GM11168 (cell line): ENCODE measurements around the gene BAIAP2.

ENCODE experiments used
- in situ Hi-C: fragments of 300-500 bp; cut with MboI; formaldehyde crosslinking; loops from one replicate; pipeline ENCODE4 v1.12.0; 2022; ENCODE audit warnings: low sequenced_read_pairs; ENCODE audit not compliant: unreplicated experiment

The BAIAP2 gene

GRCh38 chr17:81049372-81049911 lies 14.5 kb downstream of the BAIAP2 start:
- in situ Hi-C loops: no loop called here

- in situ Hi-C loops: no loop called here
These were observed 15.1 kb downstream of the BAIAP2 start for GRCh38 chr17:81049973-81050551.

GRCh38 chr17:81050645-81051625 lies 16.0 kb downstream of the BAIAP2 start:
- in situ Hi-C loops: no loop called here

- in situ Hi-C loops: no loop called here
These were observed 17.4 kb downstream of the BAIAP2 start for GRCh38 chr17:81052199-81052997.

- in situ Hi-C loops: no loop called here
These were observed 18.4 kb downstream of the BAIAP2 start for GRCh38 chr17:81053041-81053970.

- in situ Hi-C loops: no loop called here
These were observed 19.4 kb downstream of the BAIAP2 start for GRCh38 chr17:81054308-81054707.

GRCh38 chr17:81054881-81055370 lies 20.0 kb downstream of the BAIAP2 start:
- in situ Hi-C loops: no loop called here

- in situ Hi-C loops: no loop called here
These were observed 21.4 kb downstream of the BAIAP2 start for GRCh38 chr17:81056312-81056711.

- in situ Hi-C loops: no loop called here
These were observed 22.3 kb downstream of the BAIAP2 start for GRCh38 chr17:81057079-81057730.

GRCh38 chr17:81057777-81058176 lies 22.8 kb downstream of the BAIAP2 start:
- in situ Hi-C loops: no loop called here

GRCh38 chr17:81058263-81058871 lies 23.4 kb downstream of the BAIAP2 start:
- in situ Hi-C loops: no loop called here

GRCh38 chr17:81059026-81059425 lies 24.1 kb downstream of the BAIAP2 start:
- in situ Hi-C loops: no loop called here

GRCh38 chr17:81060416-81060815 lies 25.5 kb downstream of the BAIAP2 start:
- in situ Hi-C loops: no loop called here

GRCh38 chr17:81061027-81061735 lies 26.2 kb downstream of the BAIAP2 start:
- in situ Hi-C loops: no loop called here

- in situ Hi-C loops: no loop called here
These were observed 27.2 kb downstream of the BAIAP2 start for GRCh38 chr17:81062014-81062780.

GRCh38 chr17:81063106-81064093 lies 28.4 kb downstream of the BAIAP2 start:
- in situ Hi-C loops: no loop called here
